HCT116 (cell line): ENCODE measurements around the gene TNFRSF6B. TPM values are rescaled to one million over a fixed set of nuclear protein-coding genes. Genes with fewer than 3 reads are reported as not detected.

Experiments used
- ATAC-seq: fragments of 200-7000 bp; cut with Tn5 transposase; 2 replicates; pipeline ENCODE4 v1.9.1; 2020; ENCODE audit warnings: mild to moderate bottlenecking, moderate library complexity
- BruUV-seq: library from RNA; stranded (reverse); fragments of 400-500 nt; replicated peaks from 2 replicates; lab custom pipeline; 2021; lab: Mats Ljungman, UMichigan
- CTCF ChIA-PET: fragments of 300-600 bp; sonication (Branson Sonifier 250); formaldehyde crosslinking; loops from one replicate; lab custom pipeline; 2021; ENCODE audit warnings: antibody characterized with exemption; lab: Charles Lee
- POLR2A ChIA-PET: fragments of 300-600, 350-600 bp; sonication (Branson Sonifier 250); formaldehyde crosslinking; loops from one replicate; lab custom pipeline; 2021; ENCODE audit warnings: antibody characterized with exemption; lab: Charles Lee
- RAD21 ChIA-PET, 2 experiments: fragments of 300-600 bp; sonication (Branson Sonifier 250); formaldehyde crosslinking; loops; one replicate each; lab custom pipeline; 2023; ENCODE audit warnings: low total read pairs in 2 of 2; ENCODE audit not compliant: uncharacterized antibody in 2 of 2, unreplicated experiment in 2 of 2, low non-redundant PET in 1 of 2; lab: Charles Lee
- DNase-seq: peaks from one replicate; pipeline ENCODE4 v3.0.0-alpha.2; 2010; ENCODE audit warnings: low read depth, low spot score
- H2AFZ ChIP-seq: fragments of 200-600 bp; shearing (Covaris generic), sonication (generic); 2 replicates; pipeline ENCODE4 v1.6.1; 2017; ENCODE audit warnings: low read depth, mixed run types, mixed read lengths, antibody characterized with exemption, low read length; ENCODE audit not compliant: poor library complexity, severe bottlenecking
- H3K27ac ChIP-seq: 2 replicates; pipeline ENCODE4 v1.5.1; 2012; ENCODE audit warnings: low read depth, low read length
- H3K27me3 ChIP-seq: fragments of 200-600 bp; sonication (generic); 2 replicates; pipeline ENCODE4 v1.6.1; 2016; ENCODE audit warnings: mixed run types, low read length, mixed read lengths; ENCODE audit not compliant: insufficient read depth
- H3K36me3 ChIP-seq, 2 experiments: fragments of 200-500 bp in 1 of 2; fragments of 200-600 bp in 1 of 2; sonication (Bioruptor generic) in 1 of 2; sonication (generic) in 1 of 2; 2 replicates each; pipeline versions ENCODE4 v1.5.1 to v1.6.1; 2014 to 2016; ENCODE audit warnings: low read length in 2 of 2, inconsistent platforms in 1 of 2, mixed read lengths in 1 of 2, mixed run types in 1 of 2; ENCODE audit not compliant: insufficient read depth in 2 of 2, control insufficient read depth in 1 of 2
- H3K4me1 ChIP-seq, 2 experiments: fragments of 200-600 bp in 1 of 2; sonication (generic) in 1 of 2; 2 replicates each; pipeline versions ENCODE4 v1.5.1 to v1.6.1; 2012 to 2017; ENCODE audit warnings: low read length in 2 of 2, inconsistent platforms in 1 of 2, mild to moderate bottlenecking in 1 of 2, mixed read lengths in 1 of 2, mixed run types in 1 of 2, moderate library complexity in 1 of 2; ENCODE audit not compliant: insufficient read depth in 2 of 2, control insufficient read depth in 1 of 2
- H3K4me2 ChIP-seq: fragments of 200-600 bp; sonication (generic); 2 replicates; pipeline ENCODE4 v1.6.1; 2017; ENCODE audit warnings: mixed run types, low read length, mixed read lengths
- H3K4me3 ChIP-seq, 2 experiments: fragments of 200-600 bp in 1 of 2; sonication (generic) in 1 of 2; replicated peaks in 1 of 2; 2 replicates each; pipeline ENCODE4 v1.5.1; 2011 to 2016; ENCODE audit warnings: low read length in 2 of 2, control low read depth in 1 of 2, low read depth in 1 of 2, mild to moderate bottlenecking in 1 of 2, mixed read lengths in 1 of 2, mixed run types in 1 of 2
- H3K79me2 ChIP-seq: fragments of 200-600 bp; sonication (generic); 2 replicates; pipeline ENCODE4 v1.6.1; 2017; ENCODE audit warnings: mild to moderate bottlenecking, mixed run types, low read length, moderate library complexity, mixed read lengths; ENCODE audit not compliant: insufficient read depth
- H3K9ac ChIP-seq: fragments of 200-600 bp; sonication (generic); 2 replicates; pipeline ENCODE4 v1.6.1; 2016; ENCODE audit warnings: low read length, mixed read lengths
- H3K9me2 ChIP-seq: fragments of 200-600 bp; sonication (generic), shearing (Covaris generic); 2 replicates; pipeline ENCODE4 v1.6.1; 2017; ENCODE audit warnings: mixed run types, mild to moderate bottlenecking, moderate library complexity; ENCODE audit not compliant: insufficient read depth
- H3K9me3 ChIP-seq, 2 experiments: fragments of 200-500 bp in 1 of 2; fragments of 200-600 bp in 1 of 2; sonication (Bioruptor generic) in 1 of 2; sonication (generic) in 1 of 2; 2 replicates each; pipeline ENCODE4 v1.6.1; 2014 to 2017; ENCODE audit warnings: low read length in 2 of 2, mixed read lengths in 2 of 2, inconsistent platforms in 1 of 2, low read depth in 1 of 2, mild to moderate bottlenecking in 1 of 2, mixed run types in 1 of 2, moderate library complexity in 1 of 2; ENCODE audit not compliant: control insufficient read depth in 1 of 2, insufficient read depth in 1 of 2
- H4K20me1 ChIP-seq: fragments of 200-600 bp; sonication (generic), shearing (Covaris generic); 2 replicates; pipeline ENCODE4 v1.6.1; 2017; ENCODE audit warnings: mixed run types, mild to moderate bottlenecking, moderate library complexity; ENCODE audit not compliant: insufficient read depth
- ATF3 ChIP-seq: IDR thresholded peaks from 2 replicates; pipeline ENCODE4 v1.6.1; 2012
- CEBPB ChIP-seq: IDR thresholded peaks from 2 replicates; pipeline ENCODE4 v1.6.1; 2012; ENCODE audit warnings: low read depth
- CTCF ChIP-seq, 3 experiments: fragments of 200-600 bp in 1 of 3; sonication (generic) in 1 of 3; IDR thresholded peaks in 2 of 3; conservative IDR thresholded peaks in 1 of 3; 2 replicates each; pipeline ENCODE4 v1.5.1; 2012 to 2017; ENCODE audit warnings: low read depth in 2 of 3, low read length in 2 of 3, antibody characterized with exemption in 1 of 3, borderline replicate concordance in 1 of 3, control low read depth in 1 of 3, mild to moderate bottlenecking in 1 of 3, mixed read lengths in 1 of 3, mixed run types in 1 of 3, moderate library complexity in 1 of 3; ENCODE audit not compliant: insufficient read depth in 1 of 3
- MAX ChIP-seq: IDR thresholded peaks from 2 replicates; pipeline ENCODE4 v1.6.1; 2012
- POLR2A ChIP-seq: IDR thresholded peaks from 2 replicates; pipeline ENCODE4 v1.7.0; 2011; ENCODE audit warnings: borderline replicate concordance; ENCODE audit not compliant: insufficient read depth, insufficient read length; ENCODE audit errors: extremely low read depth
- SIN3A ChIP-seq: IDR thresholded peaks from 2 replicates; pipeline ENCODE4 v1.6.1; 2012; ENCODE audit warnings: low read depth
- TCF7L2 ChIP-seq: IDR thresholded peaks from 2 replicates; pipeline ENCODE4 v1.7.0; 2011; ENCODE audit warnings: borderline replicate concordance, inconsistent platforms; ENCODE audit not compliant: insufficient read depth, insufficient read length; ENCODE audit errors: extremely low read depth
- ZBTB33 ChIP-seq: IDR thresholded peaks from 2 replicates; pipeline ENCODE4 v1.6.1; 2011; ENCODE audit warnings: mild to moderate bottlenecking, low read length, moderate library complexity; ENCODE audit not compliant: insufficient replicate concordance; ENCODE audit errors: extremely low read depth
- ZFX ChIP-seq: fragments of 450-650 bp; IDR thresholded peaks from 2 replicates; pipeline ENCODE4 v1.6.1; 2017
- ZNF274 ChIP-seq: fragments of 200-500 bp; sonication (Bioruptor generic); IDR thresholded peaks from 2 replicates; pipeline ENCODE4 v1.6.1; 2014; ENCODE audit warnings: mild to moderate bottlenecking, low read depth, low read length, inconsistent platforms
- intact Hi-C: fragments of 100-400 bp; cut with micrococcal nuclease; formaldehyde crosslinking; loops from 2 replicates; pipeline ENCODE4 v1.10.0; 2022
- total RNA-seq: library from RNA; stranded (reverse); gene quantifications from one replicate; pipeline ENCODE4 v1.2.1, GENCODE V29; 2021; ENCODE audit not compliant: unreplicated experiment

The TNFRSF6B gene
- total RNA-seq, 1 experiment from 2014 or later: 147 TPM

GRCh38 chr20:63740627-63741353 lies 44.3 kb downstream of the TNFRSF6B start:
- intact Hi-C loops: no loop called here
- CTCF ChIA-PET: interaction anchor here (1.0 to 1.6 kb wide), 4 partner anchors 33 to 240 kb away, joined by 3 to 5 read pairs (median 4); partner anchors contain the start of genes ARFRP1, PRPF6, TPD52L2 and ZGPAT
- H3K4me2 ChIP-seq: peak overlapping the region; percentile 78
- H3K27ac ChIP-seq: peak overlapping the region; percentile 96
- no peaks in the 10 kb centered on the region for H3K27me3 ChIP-seq
- H4K20me1 ChIP-seq: no peaks in the 10 kb centered on the region
- H3K9ac ChIP-seq: peak overlapping the region; percentile 89
- POLR2A ChIA-PET: interaction anchor here (1.6 to 1.7 kb wide), 2 partner anchors 33 to 125 kb away, joined by 6 to 12 read pairs; partner anchors contain the start of genes ARFRP1, TPD52L2 and ZGPAT
- H3K9me3 ChIP-seq: no peaks in the 10 kb centered on the region
- ATAC-seq (peak; percentile 52), DNase-seq (peak; percentile 48)
- TF ChIP-seq CEBPB (peak; percentile 99; the same call in 1 of the 2 replicates), ZNF274 (no peak), MAX (peak; percentile 93), SIN3A (peak; percentile 64; the same call in 1 of the 2 replicates), ZBTB33 (no peak), TCF7L2 (peak; percentile 7), ZFX (peak; percentile 94), CTCF (IDR thresholded peaks at IDR 0.05 in 2 of 3, conservative IDR thresholded peaks at IDR 0.05 in 1 of 3; ENCODE audit: borderline replicate concordance in 1 of 3, insufficient read depth in 1 of 3, low read depth in 2 of 3, low read length in 2 of 3) (peak in 1 of 3 experiments; percentile 34; a peak in 2 of 6 replicates), POLR2A (no peak), ATF3 (no peak)
- peaks cover 18% of the 10 kb centered on the region for H3K79me2 ChIP-seq
- BruUV-seq: no TSS peak
- H3K4me1 ChIP-seq: peaks cover 20 to 45% of the 10 kb centered on the region in 2 experiments; a peak in 3 of 4 replicates
- H2AFZ ChIP-seq: no peak overlapping the region
- H3K36me3 ChIP-seq: peaks cover 3 to 23% of the 10 kb centered on the region in 2 experiments; a peak in 2 of 4 replicates
- RAD21 ChIA-PET: no interaction called here
- no peaks in the 10 kb centered on the region for H3K9me2 ChIP-seq
- H3K4me3 ChIP-seq: peak overlapping the region; percentile 76 to 85
